HCT116 (cell line): ENCODE measurements around the gene CDH13. TPM values are rescaled to one million over a fixed set of nuclear protein-coding genes. Genes with fewer than 3 reads are reported as not detected.

ENCODE experiments used
- ATAC-seq: fragments of 200-7000 bp; cut with Tn5 transposase; 2 replicates; pipeline ENCODE4 v1.9.1; 2020; ENCODE audit warnings: mild to moderate bottlenecking, moderate library complexity
- BruUV-seq: library from RNA; stranded (reverse); fragments of 400-500 nt; replicated peaks from 2 replicates; lab custom pipeline; 2021; lab: Mats Ljungman, UMichigan
- CTCF ChIA-PET: fragments of 300-600 bp; sonication (Branson Sonifier 250); formaldehyde crosslinking; loops from one replicate; lab custom pipeline; 2021; ENCODE audit warnings: antibody characterized with exemption; lab: Charles Lee
- POLR2A ChIA-PET: fragments of 300-600, 350-600 bp; sonication (Branson Sonifier 250); formaldehyde crosslinking; loops from one replicate; lab custom pipeline; 2021; ENCODE audit warnings: antibody characterized with exemption; lab: Charles Lee
- RAD21 ChIA-PET, 2 experiments: fragments of 300-600 bp; sonication (Branson Sonifier 250); formaldehyde crosslinking; loops; one replicate each; lab custom pipeline; 2023; ENCODE audit warnings: low total read pairs in 2 of 2; ENCODE audit not compliant: uncharacterized antibody in 2 of 2, unreplicated experiment in 2 of 2, low non-redundant PET in 1 of 2; lab: Charles Lee
- DNase-seq: peaks from one replicate; pipeline ENCODE4 v3.0.0-alpha.2; 2010; ENCODE audit warnings: low read depth, low spot score
- H2AFZ ChIP-seq: fragments of 200-600 bp; shearing (Covaris generic), sonication (generic); 2 replicates; pipeline ENCODE4 v1.6.1; 2017; ENCODE audit warnings: low read depth, mixed run types, mixed read lengths, antibody characterized with exemption, low read length; ENCODE audit not compliant: poor library complexity, severe bottlenecking
- H3K27ac ChIP-seq: 2 replicates; pipeline ENCODE4 v1.5.1; 2012; ENCODE audit warnings: low read depth, low read length
- H3K27me3 ChIP-seq: fragments of 200-600 bp; sonication (generic); 2 replicates; pipeline ENCODE4 v1.6.1; 2016; ENCODE audit warnings: mixed run types, low read length, mixed read lengths; ENCODE audit not compliant: insufficient read depth
- H3K36me3 ChIP-seq, 2 experiments: fragments of 200-500 bp in 1 of 2; fragments of 200-600 bp in 1 of 2; sonication (Bioruptor generic) in 1 of 2; sonication (generic) in 1 of 2; 2 replicates each; pipeline versions ENCODE4 v1.5.1 to v1.6.1; 2014 to 2016; ENCODE audit warnings: low read length in 2 of 2, inconsistent platforms in 1 of 2, mixed read lengths in 1 of 2, mixed run types in 1 of 2; ENCODE audit not compliant: insufficient read depth in 2 of 2, control insufficient read depth in 1 of 2
- H3K4me1 ChIP-seq, 2 experiments: fragments of 200-600 bp in 1 of 2; sonication (generic) in 1 of 2; 2 replicates each; pipeline versions ENCODE4 v1.5.1 to v1.6.1; 2012 to 2017; ENCODE audit warnings: low read length in 2 of 2, inconsistent platforms in 1 of 2, mild to moderate bottlenecking in 1 of 2, mixed read lengths in 1 of 2, mixed run types in 1 of 2, moderate library complexity in 1 of 2; ENCODE audit not compliant: insufficient read depth in 2 of 2, control insufficient read depth in 1 of 2
- H3K4me2 ChIP-seq: fragments of 200-600 bp; sonication (generic); 2 replicates; pipeline ENCODE4 v1.6.1; 2017; ENCODE audit warnings: mixed run types, low read length, mixed read lengths
- H3K4me3 ChIP-seq, 2 experiments: fragments of 200-600 bp in 1 of 2; sonication (generic) in 1 of 2; replicated peaks in 1 of 2; 2 replicates each; pipeline ENCODE4 v1.5.1; 2011 to 2016; ENCODE audit warnings: low read length in 2 of 2, control low read depth in 1 of 2, low read depth in 1 of 2, mild to moderate bottlenecking in 1 of 2, mixed read lengths in 1 of 2, mixed run types in 1 of 2
- H3K79me2 ChIP-seq: fragments of 200-600 bp; sonication (generic); 2 replicates; pipeline ENCODE4 v1.6.1; 2017; ENCODE audit warnings: mild to moderate bottlenecking, mixed run types, low read length, moderate library complexity, mixed read lengths; ENCODE audit not compliant: insufficient read depth
- H3K9ac ChIP-seq: fragments of 200-600 bp; sonication (generic); 2 replicates; pipeline ENCODE4 v1.6.1; 2016; ENCODE audit warnings: low read length, mixed read lengths
- H3K9me2 ChIP-seq: fragments of 200-600 bp; sonication (generic), shearing (Covaris generic); 2 replicates; pipeline ENCODE4 v1.6.1; 2017; ENCODE audit warnings: mixed run types, mild to moderate bottlenecking, moderate library complexity; ENCODE audit not compliant: insufficient read depth
- H3K9me3 ChIP-seq, 2 experiments: fragments of 200-500 bp in 1 of 2; fragments of 200-600 bp in 1 of 2; sonication (Bioruptor generic) in 1 of 2; sonication (generic) in 1 of 2; 2 replicates each; pipeline ENCODE4 v1.6.1; 2014 to 2017; ENCODE audit warnings: low read length in 2 of 2, mixed read lengths in 2 of 2, inconsistent platforms in 1 of 2, low read depth in 1 of 2, mild to moderate bottlenecking in 1 of 2, mixed run types in 1 of 2, moderate library complexity in 1 of 2; ENCODE audit not compliant: control insufficient read depth in 1 of 2, insufficient read depth in 1 of 2
- H4K20me1 ChIP-seq: fragments of 200-600 bp; sonication (generic), shearing (Covaris generic); 2 replicates; pipeline ENCODE4 v1.6.1; 2017; ENCODE audit warnings: mixed run types, mild to moderate bottlenecking, moderate library complexity; ENCODE audit not compliant: insufficient read depth
- ATF3 ChIP-seq: IDR thresholded peaks from 2 replicates; pipeline ENCODE4 v1.6.1; 2012
- CBX3 ChIP-seq: IDR thresholded peaks from 2 replicates; pipeline ENCODE4 v1.6.1; 2012; ENCODE audit warnings: low read depth
- CTCF ChIP-seq, 3 experiments: fragments of 200-600 bp in 1 of 3; sonication (generic) in 1 of 3; IDR thresholded peaks in 2 of 3; conservative IDR thresholded peaks in 1 of 3; 2 replicates each; pipeline ENCODE4 v1.5.1; 2012 to 2017; ENCODE audit warnings: low read depth in 2 of 3, low read length in 2 of 3, antibody characterized with exemption in 1 of 3, borderline replicate concordance in 1 of 3, control low read depth in 1 of 3, mild to moderate bottlenecking in 1 of 3, mixed read lengths in 1 of 3, mixed run types in 1 of 3, moderate library complexity in 1 of 3; ENCODE audit not compliant: insufficient read depth in 1 of 3
- EGR1 ChIP-seq: IDR thresholded peaks from 2 replicates; pipeline ENCODE4 v1.6.1; 2012; ENCODE audit warnings: low read depth
- EZH2 ChIP-seq: fragments of 200-600 bp; sonication (generic); IDR thresholded peaks from 2 replicates; pipeline ENCODE4 v1.6.1; 2017; ENCODE audit warnings: antibody characterized with exemption, mixed run types
- EZH2phosphoT487 ChIP-seq: fragments of 200-600 bp; IDR thresholded peaks from 2 replicates; pipeline ENCODE4 v1.6.1; 2018; ENCODE audit warnings: antibody characterized with exemption, borderline replicate concordance
- JUND ChIP-seq: IDR thresholded peaks from 2 replicates; pipeline ENCODE4 v1.6.1; 2012
- MAX ChIP-seq: IDR thresholded peaks from 2 replicates; pipeline ENCODE4 v1.6.1; 2012
- POLR2A ChIP-seq: IDR thresholded peaks from 2 replicates; pipeline ENCODE4 v1.7.0; 2011; ENCODE audit warnings: borderline replicate concordance; ENCODE audit not compliant: insufficient read depth, insufficient read length; ENCODE audit errors: extremely low read depth
- POLR2AphosphoS5 ChIP-seq: IDR thresholded peaks from 2 replicates; pipeline ENCODE4 v1.6.1; 2011; ENCODE audit warnings: mild to moderate bottlenecking, low read depth, low read length, moderate library complexity
- RAD21 ChIP-seq: IDR thresholded peaks from 2 replicates; pipeline ENCODE4 v1.6.1; 2012; ENCODE audit warnings: low read depth, mild to moderate bottlenecking
- REST ChIP-seq: IDR thresholded peaks from 2 replicates; pipeline ENCODE4 v1.6.1; 2012; ENCODE audit warnings: low read depth
- SP1 ChIP-seq: IDR thresholded peaks from 2 replicates; pipeline ENCODE4 v1.6.1; 2012; ENCODE audit warnings: low read depth
- TCF7L2 ChIP-seq: IDR thresholded peaks from 2 replicates; pipeline ENCODE4 v1.7.0; 2011; ENCODE audit warnings: borderline replicate concordance, inconsistent platforms; ENCODE audit not compliant: insufficient read depth, insufficient read length; ENCODE audit errors: extremely low read depth
- YY1 ChIP-seq: IDR thresholded peaks from 2 replicates; pipeline ENCODE4 v1.6.1; 2011; ENCODE audit warnings: low read length, low read depth, moderate library complexity, mild to moderate bottlenecking; ENCODE audit not compliant: insufficient replicate concordance; ENCODE audit errors: extremely low read depth
- ZBTB33 ChIP-seq: IDR thresholded peaks from 2 replicates; pipeline ENCODE4 v1.6.1; 2011; ENCODE audit warnings: mild to moderate bottlenecking, low read length, moderate library complexity; ENCODE audit not compliant: insufficient replicate concordance; ENCODE audit errors: extremely low read depth
- ZFX ChIP-seq: fragments of 450-650 bp; IDR thresholded peaks from 2 replicates; pipeline ENCODE4 v1.6.1; 2017
- ZNF274 ChIP-seq: fragments of 200-500 bp; sonication (Bioruptor generic); IDR thresholded peaks from 2 replicates; pipeline ENCODE4 v1.6.1; 2014; ENCODE audit warnings: mild to moderate bottlenecking, low read depth, low read length, inconsistent platforms
- intact Hi-C: fragments of 100-400 bp; cut with micrococcal nuclease; formaldehyde crosslinking; loops from 2 replicates; pipeline ENCODE4 v1.10.0; 2022
- total RNA-seq: library from RNA; stranded (reverse); gene quantifications from one replicate; pipeline ENCODE4 v1.2.1, GENCODE V29; 2021; ENCODE audit not compliant: unreplicated experiment

Gene CDH13
- total RNA-seq, 1 experiment from 2014 or later, result not detected

GRCh38 chr16:82829301-82829700 is 202.5 kb downstream of the CDH13 start:
- no peaks in the 10 kb centered on the region for H3K27me3 ChIP-seq

More at GRCh38 chr16:82829301-82829700, 202.5 kb downstream of the CDH13 start:
- ATAC-seq (no peak), DNase-seq (no peak)
- H3K4me1 ChIP-seq, result no peaks in the 10 kb centered on the region
- H3K9me2 ChIP-seq, result no peaks in the 10 kb centered on the region
- no peak overlapping the region for H2AFZ ChIP-seq
- no peaks in the 10 kb centered on the region for H4K20me1 ChIP-seq
- no peaks in the 10 kb centered on the region for H3K36me3 ChIP-seq
- TF ChIP-seq ZFX, result no peak
- no peak for TF ChIP-seq POLR2AphosphoS5
- TF ChIP-seq ATF3, result no peak
- TF ChIP-seq SP1, result no peak
- TF ChIP-seq ZBTB33, result no peak
- TF ChIP-seq TCF7L2, result no peak
- TF ChIP-seq EGR1, result no peak
- no peak for TF ChIP-seq REST
- no peak for TF ChIP-seq YY1
- no peak for TF ChIP-seq RAD21
- no peak for TF ChIP-seq CBX3
- no peak for TF ChIP-seq EZH2phosphoT487
- no peak for TF ChIP-seq EZH2
- TF ChIP-seq CTCF (IDR thresholded peaks at IDR 0.05 in 2 of 3, conservative IDR thresholded peaks at IDR 0.05 in 1 of 3; ENCODE audit: borderline replicate concordance in 1 of 3, insufficient read depth in 1 of 3, low read depth in 2 of 3, low read length in 2 of 3), result no peak
- TF ChIP-seq JUND, result no peak
- no peak for TF ChIP-seq POLR2A
- TF ChIP-seq MAX, result no peak
- TF ChIP-seq ZNF274, result no peak
- H3K4me2 ChIP-seq, result no peak overlapping the region
- ChIA-PET RAD21 (no interaction called here), POLR2A (no interaction called here), CTCF (no interaction called here)
- H3K4me3 ChIP-seq, result no peak overlapping the region
- BruUV-seq, result no TSS peak
- no peak overlapping the region for H3K9ac ChIP-seq
- H3K27ac ChIP-seq, result no peak overlapping the region
- intact Hi-C loops, result no loop called here
- no peaks in the 10 kb centered on the region; a peak in 4 of 4 replicates for H3K9me3 ChIP-seq
- no peaks in the 10 kb centered on the region for H3K79me2 ChIP-seq
